H1 (cell line): ENCODE measurements around the gene LDLRAD4. TPM values are rescaled to one million over a fixed set of nuclear protein-coding genes. Genes with fewer than 3 reads are reported as not detected.

Experiments used
- CTCF ChIA-PET: fragments of 300-600 bp; sonication (Branson Sonifier 250); formaldehyde crosslinking; loops from one replicate; lab custom pipeline; 2021; ENCODE audit not compliant: partially characterized antibody; lab: Charles Lee
- POLR2A ChIA-PET: fragments of 300-600 bp; sonication (Branson Sonifier 250); formaldehyde crosslinking; loops from one replicate; lab custom pipeline; 2021; ENCODE audit warnings: inconsistent platforms; ENCODE audit not compliant: partially characterized antibody; lab: Charles Lee
- DNase-seq, 2 experiments: peaks; one replicate each; pipeline versions ENCODE4 v3.0.0 to v3.0.0-alpha.2; 2010 to 2022; ENCODE audit warnings: low spot score in 2 of 2, low read depth in 1 of 2, mixed read lengths in 1 of 2
- FAIRE-seq: peaks from 2 replicates; lab custom pipeline; 2011; peaks lifted over from hg19 to GRCh38; lab: Jason Lieb, UNC
- H2AFZ ChIP-seq: 2 replicates; pipeline ENCODE4 v1.8.1; 2012; ENCODE audit warnings: low read length, inconsistent platforms
- H2AK5ac ChIP-seq: 2 replicates; pipeline ENCODE4 v1.6.1; 2013; ENCODE audit warnings: low read depth, low read length
- H2BK120ac ChIP-seq: replicated peaks from 2 replicates; pipeline ENCODE3; 2013; ENCODE audit warnings: low read depth, low read length, inconsistent platforms
- H2BK12ac ChIP-seq: 2 replicates; pipeline ENCODE4 v1.6.1; 2013; ENCODE audit warnings: low read depth, low read length
- H2BK15ac ChIP-seq: 2 replicates; pipeline ENCODE4 v1.6.1; 2013; ENCODE audit warnings: low read length
- H2BK20ac ChIP-seq: 2 replicates; pipeline ENCODE4 v1.6.1; 2013; ENCODE audit warnings: low read length
- H2BK5ac ChIP-seq: 2 replicates; pipeline ENCODE4 v1.6.1; 2013; ENCODE audit warnings: low read depth, low read length
- H3K14ac ChIP-seq: 2 replicates; pipeline ENCODE4 v1.6.1; 2013; ENCODE audit warnings: inconsistent platforms; ENCODE audit not compliant: insufficient read length
- H3K18ac ChIP-seq: 2 replicates; pipeline ENCODE4 v1.6.1; 2013; ENCODE audit warnings: low read length; ENCODE audit errors: extremely low read depth
- H3K23ac ChIP-seq: 2 replicates; pipeline ENCODE4 v1.6.1; 2013; ENCODE audit warnings: inconsistent platforms; ENCODE audit not compliant: insufficient read length
- H3K23me2 ChIP-seq: 2 replicates; pipeline ENCODE4 v1.6.1; 2013; ENCODE audit warnings: low read depth, low read length
- H3K27ac ChIP-seq: 2 replicates; pipeline ENCODE4 v1.6.1; 2011; ENCODE audit warnings: low read depth, low read length, inconsistent platforms
- H3K27me3 ChIP-seq, 4 experiments: replicated peaks in 1 of 4; 1 replicate in 1 of 4; 2 replicates in 3 of 4; pipeline versions ENCODE4 v1.6.1 to v1.8.1; 2011 to 2013; ENCODE audit warnings: low read length in 3 of 4, mild to moderate bottlenecking in 3 of 4, inconsistent platforms in 2 of 4, mixed read lengths in 2 of 4, moderate library complexity in 1 of 4; ENCODE audit not compliant: control insufficient read depth in 3 of 4, insufficient read depth in 3 of 4; ENCODE audit errors: extremely low read depth in 1 of 4
- H3K36me3 ChIP-seq, 4 experiments: 2 replicates each; pipeline versions ENCODE4 v1.6.1 to v1.8.1; 2011 to 2013; ENCODE audit warnings: mild to moderate bottlenecking in 4 of 4, low read length in 3 of 4, moderate library complexity in 2 of 4, control low read depth in 1 of 4, inconsistent platforms in 1 of 4; ENCODE audit not compliant: insufficient read depth in 4 of 4, control insufficient read depth in 2 of 4
- H3K4ac ChIP-seq: replicated peaks from 2 replicates; pipeline ENCODE3; 2013; ENCODE audit warnings: low read length, low read depth, mixed read lengths, inconsistent platforms; ENCODE audit not compliant: insufficient read length
- H3K4me1 ChIP-seq, 4 experiments: replicated peaks in 1 of 4; 1 replicate in 1 of 4; 2 replicates in 3 of 4; pipeline versions ENCODE4 v1.6.1 to v1.8.1; 2011 to 2013; ENCODE audit warnings: low read length in 3 of 4, inconsistent platforms in 2 of 4, mixed read lengths in 1 of 4; ENCODE audit not compliant: insufficient read depth in 4 of 4, control insufficient read depth in 3 of 4
- H3K4me2 ChIP-seq, 2 experiments: 2 replicates each; pipeline versions ENCODE4 v1.6.1 to v1.8.1; 2011 to 2013; ENCODE audit warnings: low read depth in 2 of 2, low read length in 2 of 2, control low read depth in 1 of 2, inconsistent platforms in 1 of 2, mild to moderate bottlenecking in 1 of 2; ENCODE audit not compliant: insufficient read depth in 1 of 2
- H3K4me3 ChIP-seq, 4 experiments: fragments of 200-600, 300-600 bp in 1 of 4; sonication (generic), shearing (Covaris generic), sonication (Bioruptor Twin) in 1 of 4; 2 replicates each; pipeline versions ENCODE4 v1.5.1 to v1.8.1; 2011 to 2016; ENCODE audit warnings: low read length in 4 of 4, low read depth in 3 of 4, control low read depth in 2 of 4, inconsistent platforms in 2 of 4, mild to moderate bottlenecking in 2 of 4, mixed read lengths in 1 of 4, moderate library complexity in 1 of 4; ENCODE audit not compliant: insufficient read depth in 2 of 4; ENCODE audit errors: extremely low read depth in 1 of 4
- H3K56ac ChIP-seq: replicated peaks from 2 replicates; pipeline ENCODE3; 2013; ENCODE audit warnings: low read depth, mild to moderate bottlenecking, mixed read lengths, low read length, inconsistent platforms; ENCODE audit not compliant: insufficient read length
- H3K79me1 ChIP-seq: 2 replicates; pipeline ENCODE4 v1.6.1; 2013; ENCODE audit warnings: low read depth, low read length, control low read depth
- H3K79me2 ChIP-seq, 2 experiments: 2 replicates each; pipeline versions ENCODE4 v1.6.1 to v1.8.1; 2012 to 2013; ENCODE audit warnings: low read length in 2 of 2, mild to moderate bottlenecking in 2 of 2, inconsistent platforms in 1 of 2; ENCODE audit not compliant: insufficient read depth in 2 of 2, control insufficient read depth in 1 of 2
- H3K9ac ChIP-seq, 4 experiments: replicated peaks in 1 of 4; 1 replicate in 1 of 4; 2 replicates in 3 of 4; pipeline versions ENCODE4 v1.6.1 to v1.8.1; 2011 to 2013; ENCODE audit warnings: low read depth in 3 of 4, low read length in 3 of 4, control low read depth in 2 of 4, mild to moderate bottlenecking in 2 of 4, moderate library complexity in 2 of 4, inconsistent platforms in 1 of 4; ENCODE audit errors: extremely low read depth in 1 of 4
- H3K9me3 ChIP-seq, 2 experiments: 2 replicates each; pipeline versions ENCODE4 v1.6.1 to v1.8.1; 2012 to 2013; ENCODE audit warnings: mild to moderate bottlenecking in 2 of 2, moderate library complexity in 2 of 2, control low read depth in 1 of 2, inconsistent platforms in 1 of 2, low read depth in 1 of 2, low read length in 1 of 2, mixed read lengths in 1 of 2; ENCODE audit not compliant: insufficient read depth in 2 of 2
- H4K20me1 ChIP-seq, 2 experiments: replicated peaks in 1 of 2; 2 replicates each; pipeline versions ENCODE3 to v1.8.1; 2011 to 2013; ENCODE audit warnings: inconsistent platforms in 2 of 2, low read length in 2 of 2, mild to moderate bottlenecking in 1 of 2; ENCODE audit not compliant: insufficient read depth in 2 of 2, control insufficient read depth in 1 of 2
- H4K5ac ChIP-seq: 2 replicates; pipeline ENCODE4 v1.6.1; 2013; ENCODE audit warnings: low read length, low read depth, mixed read lengths, inconsistent platforms; ENCODE audit not compliant: insufficient read length
- H4K8ac ChIP-seq: 2 replicates; pipeline ENCODE4 v1.8.0; 2013; ENCODE audit warnings: mild to moderate bottlenecking, moderate library complexity, low read length, inconsistent platforms; ENCODE audit not compliant: insufficient read depth; ENCODE audit errors: extremely low read depth
- H4K91ac ChIP-seq: replicated peaks from 2 replicates; pipeline ENCODE3; 2013; ENCODE audit warnings: low read length, mixed read lengths, inconsistent platforms; ENCODE audit not compliant: insufficient read length
- POLR2AphosphoS5 ChIP-seq: IDR thresholded peaks from 2 replicates; pipeline ENCODE4 v1.6.1; 2011; ENCODE audit warnings: low read depth, low read length
- WGBS, 2 experiments: shearing (Covaris generic) in 1 of 2; methylation state at CpG; one replicate each; pipeline versions ENCODE4 v1.1.6 to v1.1.7; 2013 to 2015; ENCODE audit warnings: low lambda C conversion rate in 2 of 2, mixed read lengths in 2 of 2, inconsistent platforms in 1 of 2, low coverage in 1 of 2, missing lambda C conversion rate in 1 of 2; ENCODE audit not compliant: insufficient replicate concordance in 2 of 2, insufficient coverage in 1 of 2, insufficient read length in 1 of 2; ENCODE audit errors: extremely low coverage in 1 of 2, missing lambda C conversion rate in 1 of 2; 5-methylcytosine and 5-hydroxymethylcytosine counted together
- polyA plus RNA-seq, 7 experiments: library from polyadenylated mRNA; depleted of rRNA in 3 of 7; stranded (reverse) in 5 of 7; unstranded in 2 of 7; fragments of >200 nt in 5 of 7; fragments of 200-250 nt in 2 of 7; gene quantifications; 1 replicate in 5 of 7; 2 replicates in 1 of 7; 4 replicates in 1 of 7; pipeline versions ENCODE4 v1.2.1 to v1.2.3, GENCODE V29; 2011 to 2013; ENCODE audit warnings: missing spikeins in 2 of 7, mixed read lengths in 2 of 7
- total RNA-seq: library from RNA; stranded (reverse); fragmentation: NEBNext Ultra II Directional; extraction: Animal tissue kit (Norgen Biotek cat#: 25700); gene quantifications from 2 replicates; pipeline ENCODE4 v1.2.1, GENCODE V29; 2021

LDLRAD4 gene
- total and polyA plus RNA-seq, 2 of the 8 experiments (the other 6 are each of a cell fraction or from before 2014, with no cell fraction given) = 0.77 to 1.4 TPM

DNA sequence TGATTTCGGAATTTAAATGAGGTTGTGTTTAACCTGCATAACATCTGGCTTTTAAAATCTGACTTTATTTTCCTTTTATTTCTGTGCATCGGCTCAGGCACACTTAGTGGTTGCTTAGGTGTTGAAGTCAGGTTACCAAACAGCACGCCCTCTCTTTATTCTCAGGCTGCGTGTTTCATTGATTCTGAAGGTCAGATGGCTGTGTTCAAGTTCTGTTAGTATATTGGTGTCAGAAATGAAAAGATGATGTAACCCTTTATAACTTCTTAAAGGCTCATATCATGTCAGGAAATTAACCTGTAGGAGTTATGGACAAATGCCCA, 246.5 kb downstream of the LDLRAD4 start:
- no peaks in the 10 kb centered on the region for H3K27me3 ChIP-seq
- H3K23me2 ChIP-seq = no peaks in the 10 kb centered on the region
- no peak overlapping the region for H2AK5ac ChIP-seq
- H3K4ac ChIP-seq = no peak overlapping the region
- H3K4me2 ChIP-seq = no peak overlapping the region
- WGBS, 2 experiments = 92% methylated on average over 4 of the region's 4 CpGs; no CpG with 5 or more reads in 1 of the 2 experiments
- no peak overlapping the region for H3K18ac ChIP-seq
- no peak overlapping the region for H2BK120ac ChIP-seq
- no peaks in the 10 kb centered on the region for H3K79me1 ChIP-seq
- H2BK15ac ChIP-seq = no peak overlapping the region
- ChIA-PET CTCF (no interaction called here), POLR2A (no interaction called here)
- H3K36me3 ChIP-seq = no peaks in the 10 kb centered on the region
- DNase-seq (no peak), FAIRE-seq (no peak)
- H3K9me3 ChIP-seq = no peaks in the 10 kb centered on the region
- H4K5ac ChIP-seq = no peak overlapping the region
- H2AFZ ChIP-seq = no peak overlapping the region
- no peak overlapping the region for H3K4me3 ChIP-seq
- no peak overlapping the region for H2BK20ac ChIP-seq
- H3K23ac ChIP-seq = no peak overlapping the region
- no peaks in the 10 kb centered on the region for H3K79me2 ChIP-seq
- H3K14ac ChIP-seq = no peak overlapping the region
- H4K91ac ChIP-seq = no peak overlapping the region
- no peak overlapping the region for H2BK12ac ChIP-seq
- H3K56ac ChIP-seq = no peak overlapping the region
- H4K8ac ChIP-seq = no peak overlapping the region
- H2BK5ac ChIP-seq = no peak overlapping the region
- H4K20me1 ChIP-seq = no peaks in the 10 kb centered on the region
- H3K9ac ChIP-seq = no peak overlapping the region
- no peaks in the 10 kb centered on the region; a peak in 1 of 7 replicates for H3K4me1 ChIP-seq
- no peak overlapping the region for H3K27ac ChIP-seq
- no peak for TF ChIP-seq POLR2AphosphoS5
